CD4-positive, alpha-beta memory T cell (primary cell): ENCODE measurements around the gene PUS1. TPM values are rescaled to one million over a fixed set of nuclear protein-coding genes. Genes with fewer than 3 reads are reported as not detected.

Experiments used
- CTCF ChIA-PET: fragments of 350-600 bp; sonication (Branson Sonifier 250); formaldehyde crosslinking; loops from one replicate; lab custom pipeline; 2021; ENCODE audit warnings: inconsistent platforms; ENCODE audit not compliant: partially characterized antibody; lab: Charles Lee
- POLR2A ChIA-PET: fragments of 350-600 bp; sonication (Branson Sonifier 250); formaldehyde crosslinking; loops from one replicate; lab custom pipeline; 2021; ENCODE audit not compliant: partially characterized antibody; lab: Charles Lee
- DNase-seq, 5 donors: peaks; one replicate each; pipeline versions ENCODE4 v3.0.0 to v3.0.0-alpha.2; 2020 to 2022; ENCODE audit warnings: mixed read lengths in 1 of 5
- H3K27ac ChIP-seq: one replicate; pipeline ENCODE4 v1.7.0; 2013; ENCODE audit warnings: low read depth, low read length
- H3K27me3 ChIP-seq: 2 replicates; pipeline ENCODE4 v1.7.0; 2013; ENCODE audit warnings: mild to moderate bottlenecking, low read length, moderate library complexity; ENCODE audit not compliant: insufficient read depth
- H3K36me3 ChIP-seq: 2 replicates; pipeline ENCODE4 v1.7.0; 2013; ENCODE audit warnings: mild to moderate bottlenecking, low read length, moderate library complexity; ENCODE audit not compliant: insufficient read depth
- H3K4me1 ChIP-seq: 2 replicates; pipeline ENCODE4 v1.7.0; 2013; ENCODE audit warnings: mild to moderate bottlenecking, low read length, moderate library complexity; ENCODE audit not compliant: insufficient read depth
- H3K4me3 ChIP-seq, 2 donors: one replicate each; pipeline ENCODE4 v1.7.0; 2013; ENCODE audit warnings: low read length in 2 of 2, mild to moderate bottlenecking in 1 of 2
- H3K9me3 ChIP-seq, 2 donors: one replicate each; pipeline ENCODE4 v1.7.0; 2013; ENCODE audit warnings: low read length in 2 of 2, control low read depth in 1 of 2; ENCODE audit not compliant: control insufficient read depth in 1 of 2
- H3K27ac Mint-ChIP-seq, 7 donors: one replicate each; pipeline ENCODE4 v1.8.0; 2020 to 2021; ENCODE audit warnings: mixed read lengths in 7 of 7, mild to moderate bottlenecking in 6 of 7, inconsistent platforms in 3 of 7, moderate library complexity in 3 of 7
- H3K27me3 Mint-ChIP-seq, 2 donors: one replicate each; pipeline ENCODE4 v1.8.0; 2020 to 2021; ENCODE audit warnings: mixed read lengths in 2 of 2
- H3K36me3 Mint-ChIP-seq, 2 donors: one replicate each; pipeline ENCODE4 v1.8.0; 2020 to 2021; ENCODE audit warnings: mixed read lengths in 2 of 2, inconsistent platforms in 1 of 2, mild to moderate bottlenecking in 1 of 2
- H3K4me1 Mint-ChIP-seq, 4 donors: one replicate each; pipeline ENCODE4 v1.8.0; 2020 to 2021; ENCODE audit warnings: mixed read lengths in 4 of 4, mild to moderate bottlenecking in 1 of 4
- H3K4me3 Mint-ChIP-seq, 8 donors: one replicate each; pipeline ENCODE4 v1.8.0; 2020 to 2021; ENCODE audit warnings: mixed read lengths in 8 of 8, mild to moderate bottlenecking in 7 of 8, moderate library complexity in 6 of 8, inconsistent platforms in 3 of 8
- H3K9me3 Mint-ChIP-seq, 8 donors: one replicate each; pipeline ENCODE4 v1.8.0; 2020 to 2021; ENCODE audit warnings: mixed read lengths in 8 of 8, mild to moderate bottlenecking in 5 of 8, inconsistent platforms in 3 of 8, moderate library complexity in 1 of 8
- intact Hi-C: fragments of 100-400 bp; cut with micrococcal nuclease; formaldehyde crosslinking; loops from one replicate; pipeline ENCODE4 v1.15.1; 2023
- polyA plus RNA-seq, 2 donors: library from polyadenylated mRNA; unstranded; fragments of 300-500 nt; fragmentation: Illumina TruSeq; gene quantifications; one replicate each; pipeline ENCODE4 v1.2.3, GENCODE V29; 2021
- total RNA-seq, 2 experiments: library from RNA; stranded (reverse); gene quantifications; one replicate each; pipeline ENCODE4 v1.2.3, GENCODE V29; 2021

The PUS1 gene
- total and polyA plus RNA-seq, 4 experiments from 2014 or later: 12.0 to 48.1 (median 34.9) TPM

DNA sequence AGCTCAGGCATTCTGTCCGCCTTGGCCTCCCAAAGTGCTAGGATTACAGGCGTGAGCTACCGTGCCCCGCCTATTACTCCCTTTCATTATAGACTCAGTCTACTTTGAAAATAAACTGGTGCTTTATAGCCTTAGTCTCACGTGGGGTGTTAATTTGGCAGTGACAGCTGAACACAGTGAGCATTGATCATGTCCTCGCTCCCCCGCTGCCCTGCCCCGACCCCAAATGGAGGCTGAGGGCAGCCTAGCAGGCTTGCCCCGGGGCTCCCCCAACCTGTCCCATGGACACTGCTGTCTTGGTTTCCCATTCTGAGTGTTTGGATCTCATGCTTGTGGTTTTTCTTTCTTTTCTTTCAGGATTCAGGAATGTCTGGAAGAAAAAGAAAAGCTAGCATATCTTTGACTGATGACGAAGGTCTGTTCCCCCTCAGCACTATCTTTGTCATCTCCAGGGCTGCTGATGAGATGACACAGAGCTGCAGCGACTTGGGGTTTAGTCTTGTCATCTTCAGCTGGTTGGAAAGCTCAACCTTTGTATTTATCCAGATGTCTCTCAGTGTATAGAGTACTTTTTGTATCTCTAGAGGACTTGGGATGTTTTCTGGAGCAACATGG, 62.8 kb downstream of the PUS1 start:
- ChIA-PET POLR2A (interaction anchor here (0.6 kb wide), 1 partner anchor 658 kb away, joined by 3 read pairs; no protein-coding TSS in a partner anchor), CTCF (no interaction called here)
- Mint-ChIP-seq H3K27ac (no peak overlapping the region), H3K4me1 (peaks cover 0 to 3% (median under 1%) of the 10 kb centered on the region in 4 donors), H3K27me3 (no peaks in the 10 kb centered on the region), H3K9me3 (no peaks in the 10 kb centered on the region), H3K36me3 (peaks cover 74 to 84% of the 10 kb centered on the region in 2 donors), H3K4me3 (no peak overlapping the region)
- H3K27me3 ChIP-seq: no peaks in the 10 kb centered on the region
- no peaks in the 10 kb centered on the region for H3K9me3 ChIP-seq
- no peaks in the 10 kb centered on the region for H3K4me1 ChIP-seq
- no peak overlapping the region for H3K4me3 ChIP-seq
- H3K36me3 ChIP-seq: peaks cover 80% of the 10 kb centered on the region
- H3K27ac ChIP-seq: no peak overlapping the region
- no peak for DNase-seq
- intact Hi-C loops: loop anchor here (10.0 kb wide), 1 partner anchor 887 kb away; no protein-coding TSS in a partner anchor

- peaks cover 0 to 1% (median 0%) of the 10 kb centered on the region in 4 donors for H3K4me1 Mint-ChIP-seq
- ChIA-PET CTCF (no interaction called here), POLR2A (no interaction called here)
- Histone ChIP-seq H3K27ac (no peak overlapping the region), H3K4me3 (no peak overlapping the region), H3K27me3 (no peaks in the 10 kb centered on the region), H3K9me3 (no peaks in the 10 kb centered on the region), H3K36me3 (peaks cover 53% of the 10 kb centered on the region), H3K4me1 (no peaks in the 10 kb centered on the region)
- H3K27ac Mint-ChIP-seq: no peak overlapping the region
- intact Hi-C loops: loop anchor here (10.0 kb wide), 1 partner anchor 890 kb away; no protein-coding TSS in a partner anchor
- H3K36me3 Mint-ChIP-seq: peaks cover 60 to 74% of the 10 kb centered on the region in 2 donors
- H3K4me3 Mint-ChIP-seq: no peak overlapping the region
- no peaks in the 10 kb centered on the region for H3K27me3 Mint-ChIP-seq
- no peaks in the 10 kb centered on the region for H3K9me3 Mint-ChIP-seq
- no peak for DNase-seq
Measured at GRCh38 chr12:131994589-131994988, 65.5 kb downstream of the PUS1 start.

Other genes with a start within 250 kb of the PUS1 start
- 10 to 100 TPM; 95.7 to 96.8 TPM for gene SFSWAP, start 218.2 kb upstream of the PUS1 start, total RNA-seq
- gene SFSWAP, start 218.2 kb upstream of the PUS1 start, polyA plus RNA-seq: 10 to 100 TPM in 1 of 2 donors, 1 to 10 TPM in 1; 9.8 to 25.7 TPM
- gene MMP17, start 100.9 kb upstream of the PUS1 start, total RNA-seq: under 1 TPM; 0.32 to 0.94 TPM
- not detected for gene MMP17, start 100.9 kb upstream of the PUS1 start, polyA plus RNA-seq
- 10 to 100 TPM; 45.8 to 55.7 TPM for gene ULK1, start 34.7 kb upstream of the PUS1 start, total RNA-seq
- gene ULK1, start 34.7 kb upstream of the PUS1 start, polyA plus RNA-seq: 1 to 10 TPM in 1 of 2 donors, under 1 TPM in 1; 0.08 to 1.7 TPM
- gene EP400, start 20.7 kb downstream of the PUS1 start, total RNA-seq: 10 to 100 TPM; 82.3 to 86.6 TPM
- 1 to 10 TPM in 1 of 2 donors, under 1 TPM in 1; 0.94 to 5.3 TPM for gene EP400, start 20.7 kb downstream of the PUS1 start, polyA plus RNA-seq
- 10 to 100 TPM; 42.1 to 42.9 TPM for gene DDX51, start 215.0 kb downstream of the PUS1 start, total RNA-seq
- gene DDX51, start 215.0 kb downstream of the PUS1 start, polyA plus RNA-seq: 10 to 100 TPM in 1 of 2 donors, 1 to 10 TPM in 1; 4.0 to 13.0 TPM
- gene NOC4L, start 215.2 kb downstream of the PUS1 start, total RNA-seq: 10 to 100 TPM; 17.0 to 18.5 TPM
- 10 to 100 TPM; 13.9 to 26.0 TPM for gene NOC4L, start 215.2 kb downstream of the PUS1 start, polyA plus RNA-seq